ENCODE measurements around the gene SOX9. TPM values are rescaled to one million over a fixed set of nuclear protein-coding genes. Genes with fewer than 3 reads are reported as not detected.

SOX9 gene
- total and polyA plus RNA-seq, 9 of the 15 experiments (the other 6 are each of a cell fraction or from before 2014, with no cell fraction given): 0.04 TPM; not detected in 8

DNA sequence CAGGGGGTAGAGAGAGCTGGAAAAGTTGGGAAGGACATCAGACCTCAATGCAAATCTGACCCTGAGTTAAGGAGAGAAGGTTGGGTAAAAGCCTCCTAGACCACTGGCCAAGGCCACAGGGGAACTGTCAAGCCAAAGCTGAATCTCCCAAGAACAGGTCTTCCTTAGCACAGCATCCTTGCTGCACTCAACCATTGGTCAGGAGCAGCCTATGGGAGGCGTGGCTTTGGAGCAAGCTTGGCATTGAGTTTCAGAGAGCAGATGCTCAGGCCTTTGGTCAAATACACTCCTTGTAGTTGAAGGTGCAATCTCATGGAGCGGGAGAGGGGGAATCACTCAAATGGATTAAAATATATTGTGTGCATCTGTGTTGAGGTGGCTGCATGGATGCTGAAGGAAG lies 21.8 kb downstream of the SOX9 start:
- H3K27me3 ChIP-seq (ENCODE audit: control insufficient read depth in 2 of 2, insufficient read depth in 2 of 2, low read length in 2 of 2): no peaks in the 10 kb centered on the region
- no peak overlapping the region for H3K4me3 ChIP-seq
- ATAC-seq: no peak
- H3K27ac ChIP-seq (ENCODE audit: extremely low read depth, low read depth, low read length): no peak overlapping the region
- H3K9me3 ChIP-seq (replicated peaks; ENCODE audit: control insufficient read depth, insufficient read depth, low read depth, low read length): no peaks in the 10 kb centered on the region
- intact Hi-C loops (cut with micrococcal nuclease): no loop called here
- H3K36me3 ChIP-seq (ENCODE audit: control insufficient read depth, insufficient read depth, low read length): no peaks in the 10 kb centered on the region
- WGBS (ENCODE audit: insufficient coverage, low coverage, missing lambda C conversion rate): 0% methylated on average over 2 of the region's 2 CpGs
- no peak for TF ChIP-seq MED1 (CRISPR knock-in tag; IDR thresholded peaks at IDR 0.05; ENCODE audit: borderline replicate concordance)
- no peak for TF ChIP-seq FOXK2 (conservative IDR thresholded peaks at IDR 0.05 in 1 of 2, IDR thresholded peaks at IDR 0.05 in 1 of 2; ENCODE audit: low read depth in 2 of 2)
- TF ChIP-seq STAT5A (IDR thresholded peaks at IDR 0.05; ENCODE audit: borderline replicate concordance, low read length): no peak
- no peak for TF ChIP-seq MAFG (tag; conservative IDR thresholded peaks at IDR 0.05)
- no peak for TF ChIP-seq PHF8 (IDR thresholded peaks at IDR 0.05; ENCODE audit: borderline replicate concordance, low read length)
- POLR2A ChIA-PET: no interaction called here
- FAIRE-seq: no peak
- no peaks in the 10 kb centered on the region for H3K9me1 ChIP-seq (ENCODE audit: control insufficient read depth, insufficient read depth, low read length)
- in situ Hi-C loops (cut with MboI): no loop called here
- H3K4me2 ChIP-seq (ENCODE audit: insufficient read depth, low read length): no peak overlapping the region
- no peaks in the 10 kb centered on the region for H3K4me1 ChIP-seq (replicated peaks in 1 of 2; ENCODE audit: control insufficient read depth in 2 of 2, insufficient read depth in 2 of 2, low read length in 2 of 2)
- H4K20me1 ChIP-seq (replicated peaks; ENCODE audit: control insufficient read depth, insufficient read depth, low read length): no peaks in the 10 kb centered on the region
- no peak for DNase-seq (ENCODE audit: extremely low read depth in 1 of 4, low spot score in 3 of 4)
- no TSS peak for BruUV-seq (replicated peaks)
- CTCF ChIA-PET (ENCODE audit: low intra/inter-chr PET ratio): no interaction called here
- no peak overlapping the region for H2AFZ ChIP-seq (ENCODE audit: low read depth, low read length)
- no peak overlapping the region for H3K9ac ChIP-seq (ENCODE audit: insufficient read depth in 1 of 2, low read depth in 2 of 2, low read length in 2 of 2)
- H3K79me2 ChIP-seq (ENCODE audit: control insufficient read depth, insufficient read depth, low read length): no peaks in the 10 kb centered on the region

DNA sequence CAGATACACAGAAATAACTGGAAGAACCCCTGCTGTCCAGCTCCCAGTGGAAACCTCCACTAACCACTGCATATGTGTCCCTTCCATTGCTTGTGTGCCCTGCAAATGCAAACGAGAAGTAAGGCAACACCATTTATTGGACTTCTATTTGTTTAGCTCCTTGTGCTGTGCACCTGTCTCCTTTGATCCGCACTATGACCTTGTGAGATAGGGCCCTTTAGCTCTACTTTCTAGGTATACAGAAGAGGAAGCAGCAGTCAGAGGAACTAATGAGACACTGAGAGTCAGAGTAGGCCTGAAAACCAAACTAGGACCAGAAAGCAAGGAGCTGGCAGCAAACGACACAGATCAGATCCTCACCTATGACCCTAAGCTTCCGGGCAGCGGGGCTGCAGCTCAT lies 22.4 kb downstream of the SOX9 start:
- Histone ChIP-seq H3K9me1 (ENCODE audit: control insufficient read depth, insufficient read depth, low read length) (no peaks in the 10 kb centered on the region), H3K9ac (ENCODE audit: insufficient read depth in 1 of 2, low read depth in 2 of 2, low read length in 2 of 2) (no peak overlapping the region), H4K20me1 (replicated peaks; ENCODE audit: control insufficient read depth, insufficient read depth, low read length) (no peaks in the 10 kb centered on the region), H3K27me3 (ENCODE audit: control insufficient read depth in 2 of 2, insufficient read depth in 2 of 2, low read length in 2 of 2) (no peaks in the 10 kb centered on the region), H3K27ac (ENCODE audit: extremely low read depth, low read depth, low read length) (no peak overlapping the region), H3K9me3 (replicated peaks; ENCODE audit: control insufficient read depth, insufficient read depth, low read depth, low read length) (no peaks in the 10 kb centered on the region), H3K4me2 (ENCODE audit: insufficient read depth, low read length) (no peak overlapping the region), H3K4me1 (replicated peaks in 1 of 2; ENCODE audit: control insufficient read depth in 2 of 2, insufficient read depth in 2 of 2, low read length in 2 of 2) (no peaks in the 10 kb centered on the region), H3K79me2 (ENCODE audit: control insufficient read depth, insufficient read depth, low read length) (no peaks in the 10 kb centered on the region), H3K36me3 (ENCODE audit: control insufficient read depth, insufficient read depth, low read length) (no peaks in the 10 kb centered on the region), H3K4me3 (no peak overlapping the region), H2AFZ (ENCODE audit: low read depth, low read length) (no peak overlapping the region)
- ATAC-seq (no peak), FAIRE-seq (no peak), DNase-seq (ENCODE audit: extremely low read depth in 1 of 4, low spot score in 3 of 4) (no peak)
- POLR2A ChIA-PET: no interaction called here
- in situ Hi-C loops (cut with MboI): no loop called here
- intact Hi-C loops (cut with micrococcal nuclease): no loop called here
- TF ChIP-seq ZNF57 (CRISPR knock-in tag; IDR thresholded peaks at IDR 0.05) (no peak), ILF3 (IDR thresholded peaks at IDR 0.05; ENCODE audit: borderline replicate concordance) (no peak), ZNF431 (CRISPR knock-in tag; IDR thresholded peaks at IDR 0.05) (no peak), NCOA6 (IDR thresholded peaks at IDR 0.05) (no peak), MCM7 (IDR thresholded peaks at IDR 0.05) (no peak), ZNF551 (CRISPR knock-in tag; IDR thresholded peaks at IDR 0.05) (no peak)
- no TSS peak for BruUV-seq (replicated peaks)
- CTCF ChIA-PET (ENCODE audit: low intra/inter-chr PET ratio): no interaction called here
- WGBS (ENCODE audit: insufficient coverage, low coverage, missing lambda C conversion rate): 0% methylated on average over 5 of the region's 5 CpGs

All from K562 (cell line).